NB4 (cell line): ENCODE data around the gene DUSP10.

ENCODE experiments used
- DNase-seq: peaks from one replicate; pipeline ENCODE4 v3.0.0; 2010; ENCODE audit warnings: low read depth
- H3K4me3 ChIP-seq: one replicate; pipeline ENCODE4 v1.5.1; 2011; ENCODE audit warnings: mild to moderate bottlenecking, low read depth, low read length, moderate library complexity
- CTCF ChIP-seq: IDR thresholded peaks from one replicate; pipeline ENCODE4 v1.5.1; 2012; ENCODE audit warnings: low read depth, low read length
- MAX ChIP-seq: IDR thresholded peaks from 2 replicates; pipeline ENCODE4 v1.6.1; 2011; ENCODE audit warnings: low read depth, low read length
- MYC ChIP-seq: IDR thresholded peaks from 2 replicates; pipeline ENCODE4 v1.6.1; 2011; ENCODE audit warnings: low read depth, low read length
- POLR2A ChIP-seq: IDR thresholded peaks from 2 replicates; pipeline ENCODE4 v1.6.1; 2011; ENCODE audit warnings: mild to moderate bottlenecking; ENCODE audit not compliant: insufficient read length; ENCODE audit errors: extremely low read depth

DUSP10 gene

GRCh38 chr1:221778125-221778524, 36.2 kb upstream of the DUSP10 start:
- no peak overlapping the region for H3K4me3 ChIP-seq
- TF ChIP-seq MAX (no peak), POLR2A (no peak), MYC (no peak), CTCF (no peak)
- no peak for DNase-seq

DNA sequence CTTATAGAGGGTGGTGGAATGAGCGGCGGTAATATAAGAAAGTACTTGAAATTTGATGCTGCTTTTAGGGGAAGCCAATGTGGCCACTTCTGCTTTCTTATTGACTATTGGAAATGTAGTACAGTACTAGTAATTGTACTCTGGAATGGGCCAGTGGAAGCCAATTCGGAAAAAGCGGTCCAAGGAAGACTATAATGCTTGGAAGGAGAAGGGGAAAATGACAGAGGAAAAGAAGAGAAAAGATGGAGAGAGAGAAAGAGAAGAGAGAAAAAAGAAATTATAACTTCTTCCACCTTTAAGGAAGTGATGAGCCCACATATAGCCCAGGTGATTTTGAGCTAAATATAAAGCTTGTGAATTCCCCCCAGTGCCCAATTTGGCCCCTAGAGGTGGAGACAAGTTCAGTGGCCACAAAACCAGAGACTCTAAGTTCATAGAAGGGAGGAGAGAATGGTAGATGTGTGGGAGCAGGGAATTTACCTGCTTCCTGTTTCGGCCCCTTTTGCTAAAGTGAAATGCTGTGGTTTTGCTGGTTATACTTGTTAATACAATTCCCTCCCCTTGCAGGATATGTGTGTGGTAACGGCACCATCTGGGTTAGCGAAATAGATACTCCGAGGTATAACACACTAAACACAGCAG, 35.7 kb upstream of the DUSP10 start:
- TF ChIP-seq MAX (no peak), MYC (no peak), POLR2A (no peak), CTCF (no peak)
- peak; percentile 68 for DNase-seq
- no peak overlapping the region for H3K4me3 ChIP-seq

GRCh38 chr1:221776495-221777301, 34.8 kb upstream of the DUSP10 start:
- no peak for DNase-seq
- TF ChIP-seq MAX (no peak), CTCF (no peak), MYC (no peak), POLR2A (no peak)
- no peak overlapping the region for H3K4me3 ChIP-seq

DNA sequence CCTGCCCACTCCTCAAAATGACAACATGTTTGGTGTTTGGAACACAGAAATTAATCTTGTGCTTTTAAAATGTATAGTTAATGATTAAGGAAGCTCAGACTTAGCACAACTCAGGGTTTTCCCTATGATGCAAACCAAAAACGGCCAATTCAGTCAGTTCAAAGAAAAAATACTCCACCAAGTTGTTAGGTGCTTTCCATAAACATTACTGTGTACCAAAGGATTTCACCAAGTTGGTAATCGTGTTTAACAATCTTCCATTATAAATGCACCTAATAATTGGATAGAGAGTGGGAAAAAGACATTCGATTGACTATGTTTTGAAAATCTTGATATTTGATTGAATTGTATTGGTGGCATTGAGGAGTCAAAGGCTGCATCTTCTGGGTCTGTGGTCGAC, 33.3 kb upstream of the DUSP10 start:
- no peak for TF ChIP-seq MYC
- TF ChIP-seq CTCF: no peak
- TF ChIP-seq MAX: no peak
- TF ChIP-seq POLR2A: no peak
- H3K4me3 ChIP-seq: no peak overlapping the region
- no peak for DNase-seq

GRCh38 chr1:221774054-221774842, 32.4 kb upstream of the DUSP10 start:
- TF ChIP-seq MAX (no peak), MYC (no peak), POLR2A (no peak), CTCF (no peak)
- no peak overlapping the region for H3K4me3 ChIP-seq
- DNase-seq: no peak
